NCI-H2196 (cell line): Measurements from ENCODE around the gene KRTAP5-9.
"Not testable (repeated sequence)": the region's sequence is repeated elsewhere in the genome, so short reads cannot be mapped to it uniquely, and the experiment has no call there.

Source experiments
- DNase-seq: peaks from one replicate; lab custom pipeline; 2025; ENCODE audit not compliant: unreplicated experiment; lab: John Stamatoyannopoulos, UW

Gene KRTAP5-9

DNA sequence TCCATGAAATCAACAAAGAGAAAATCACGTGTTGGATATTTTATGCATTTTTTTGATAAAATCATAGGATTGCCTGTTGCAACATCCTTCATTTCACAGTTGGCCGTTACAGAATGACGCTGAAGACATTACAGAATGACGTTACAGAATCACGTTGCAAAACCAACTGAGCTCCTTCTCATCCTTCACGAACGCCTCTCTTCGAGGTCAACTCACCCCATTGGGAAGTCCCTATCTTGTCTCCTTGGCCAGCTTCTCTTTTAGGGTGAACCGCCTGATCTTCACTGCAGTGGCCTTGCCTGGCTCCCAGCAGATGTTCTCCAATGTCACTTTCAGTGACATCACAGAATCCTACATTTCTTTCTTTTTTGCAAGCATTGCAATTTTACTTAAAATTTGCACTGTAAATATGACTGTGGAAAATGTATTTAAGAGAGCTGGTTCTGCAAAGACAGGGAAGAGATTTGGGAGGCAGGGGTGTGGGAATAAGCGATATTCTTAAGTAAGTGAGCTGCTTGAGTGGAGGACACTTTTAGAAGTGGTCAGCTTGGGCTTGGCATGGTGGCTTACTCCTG, 16.1 kb upstream of the KRTAP5-9 start:
- DNase-seq, result no peak

DNA sequence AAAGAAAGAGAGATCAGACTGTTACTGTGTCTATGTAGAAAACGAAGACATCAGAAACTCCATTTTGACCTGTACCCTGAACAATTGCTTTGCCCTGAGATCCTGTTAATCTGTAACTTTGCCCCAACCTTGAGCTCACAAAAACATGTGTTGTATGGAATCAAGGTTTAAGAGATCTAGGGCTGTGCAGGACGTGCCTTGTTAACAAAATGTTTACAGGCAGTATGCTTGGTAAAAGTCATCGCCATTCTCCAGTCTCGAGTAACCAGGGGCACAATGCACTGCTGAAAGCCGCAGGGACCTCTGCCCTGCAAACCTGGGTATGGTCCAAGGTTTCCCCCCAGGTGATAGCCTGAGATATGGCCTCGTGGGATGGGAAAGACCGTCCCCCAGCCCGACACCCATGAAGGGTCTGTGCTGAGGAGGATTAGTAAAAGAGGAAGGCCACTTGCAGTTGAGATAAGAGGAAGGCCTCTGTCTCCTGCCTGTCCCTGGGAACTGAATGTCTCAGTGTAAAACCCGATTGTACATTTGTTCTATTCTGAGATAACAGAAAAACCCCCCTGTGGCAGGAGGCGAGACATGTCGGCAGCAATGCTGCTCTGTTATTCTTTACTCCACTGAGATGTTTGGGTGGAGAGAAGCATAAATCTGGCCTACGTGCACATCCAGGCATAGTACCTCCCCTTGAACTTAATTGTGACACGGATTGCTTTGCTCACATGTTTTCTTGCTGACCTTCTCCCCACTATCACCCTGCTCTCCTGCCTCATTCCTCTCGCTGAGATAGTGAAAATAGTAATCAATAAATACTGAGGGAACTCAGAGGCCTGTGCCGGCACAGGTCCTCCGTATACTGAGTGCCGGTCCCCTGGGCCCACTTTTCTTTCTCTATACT, 13.3 kb upstream of the KRTAP5-9 start:
- DNase-seq, result not testable (repeated sequence)

DNA sequence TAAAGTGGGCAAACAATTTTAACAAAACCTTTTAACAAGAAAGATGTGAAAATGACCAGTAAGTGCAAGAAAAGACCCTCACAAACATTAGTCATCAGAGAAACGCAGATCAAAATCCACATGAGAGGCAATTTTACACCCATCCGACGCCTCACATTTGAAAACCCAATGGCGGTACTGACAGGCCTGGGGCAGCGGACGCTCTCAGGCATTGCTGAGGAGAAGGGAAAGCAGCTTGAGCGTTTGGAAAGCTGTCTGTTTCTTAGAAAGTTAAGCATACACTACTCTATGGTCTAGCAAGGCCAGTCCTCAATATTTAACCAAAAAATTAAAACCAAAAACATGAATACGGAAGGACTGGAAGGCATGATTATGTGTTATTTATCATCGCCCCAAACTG, 12.4 kb upstream of the KRTAP5-9 start:
- no peak for DNase-seq

DNA sequence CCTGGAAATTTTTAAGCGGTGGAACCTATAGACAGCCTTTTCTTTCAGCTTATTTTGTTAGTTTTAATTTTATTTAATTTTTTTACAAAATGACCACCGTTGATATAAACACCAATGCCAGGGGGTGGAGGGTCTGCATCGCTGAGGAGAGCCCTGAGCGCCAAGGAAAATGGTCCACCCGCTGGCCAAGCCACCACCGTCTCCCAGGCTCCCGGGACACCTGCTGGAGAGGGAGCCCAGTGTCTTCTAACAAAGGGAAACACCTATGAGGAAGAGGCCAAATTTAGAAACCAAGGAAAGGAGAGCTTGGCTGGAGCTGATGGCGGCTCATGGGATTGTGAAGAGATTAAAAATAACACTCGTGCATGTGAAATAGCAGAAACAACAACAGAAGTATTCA, 10.7 kb upstream of the KRTAP5-9 start:
- DNase-seq, result no peak

DNA sequence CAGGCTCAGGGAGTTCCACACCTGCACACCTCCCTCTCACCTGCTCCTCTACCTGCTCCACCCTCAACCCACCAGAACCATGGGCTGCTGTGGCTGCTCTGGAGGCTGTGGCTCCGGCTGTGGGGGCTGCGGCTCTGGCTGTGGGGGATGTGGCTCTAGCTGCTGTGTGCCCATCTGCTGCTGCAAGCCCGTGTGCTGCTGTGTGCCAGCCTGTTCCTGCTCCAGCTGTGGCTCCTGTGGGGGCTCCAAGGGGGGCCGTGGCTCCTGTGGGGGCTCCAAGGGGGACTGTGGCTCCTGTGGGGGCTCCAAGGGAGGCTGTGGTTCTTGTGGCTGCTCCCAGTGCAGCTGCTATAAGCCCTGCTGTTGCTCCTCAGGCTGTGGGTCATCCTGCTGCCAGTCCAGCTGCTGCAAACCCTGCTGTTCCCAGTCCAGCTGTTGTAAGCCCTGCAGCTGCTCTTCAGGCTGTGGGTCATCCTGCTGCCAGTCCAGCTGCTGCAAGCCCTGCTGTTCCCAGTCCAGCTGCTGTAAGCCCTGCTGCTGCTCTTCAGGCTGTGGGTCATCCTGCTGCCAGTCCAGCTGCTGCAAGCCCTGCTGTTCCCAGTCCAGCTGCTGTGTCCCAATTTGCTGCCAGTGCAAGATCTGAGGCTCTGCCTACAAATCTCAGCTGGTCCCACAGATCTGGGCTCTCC, 10.1 kb upstream of the KRTAP5-9 start, which contains the start of gene KRTAP5-8:
Gene KRTAP5-8, plus strand, starts transcription at position 49 of the 689 bp plus-strand sequence. Its CDS starts 31 bp downstream, at position 80.
- not testable (repeated sequence) for DNase-seq

DNA sequence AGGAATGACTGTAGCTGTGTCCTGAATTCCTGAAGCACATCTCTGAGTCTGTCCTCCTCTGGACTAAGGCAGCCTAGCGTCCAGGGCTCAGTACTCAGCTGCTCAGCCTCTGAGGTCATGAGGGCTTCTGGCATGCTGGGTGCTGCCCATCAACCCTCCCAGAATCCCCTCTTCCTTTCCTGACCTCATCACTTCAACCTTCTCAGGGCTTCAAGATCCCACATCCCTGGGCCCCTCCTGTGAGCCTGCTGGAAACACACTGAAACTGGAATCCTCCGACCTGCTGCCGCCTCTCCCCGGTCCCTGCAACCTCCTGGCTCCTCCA, 9.6 kb upstream of the KRTAP5-9 start:
- no peak for DNase-seq

DNA sequence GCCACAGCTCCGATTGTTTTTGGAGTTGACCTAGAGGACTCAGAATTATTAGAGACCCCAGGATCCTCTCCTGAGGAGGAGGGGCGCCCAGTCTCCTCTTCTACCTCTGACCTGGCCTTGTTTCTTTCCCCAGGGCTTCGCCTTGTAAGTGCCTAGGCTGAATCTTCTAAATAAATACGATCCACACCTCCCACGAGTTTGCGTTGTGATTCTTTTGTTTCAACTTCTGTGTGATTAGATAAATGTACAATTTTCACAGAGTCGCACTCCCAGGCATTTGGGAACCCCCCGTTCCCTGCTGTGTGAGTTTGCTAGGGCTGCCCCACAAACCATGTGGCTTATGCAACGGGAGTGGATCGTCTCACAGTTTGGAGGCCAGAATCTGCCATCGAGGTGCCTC, 9.2 kb upstream of the KRTAP5-9 start:
- DNase-seq, result no peak

DNA sequence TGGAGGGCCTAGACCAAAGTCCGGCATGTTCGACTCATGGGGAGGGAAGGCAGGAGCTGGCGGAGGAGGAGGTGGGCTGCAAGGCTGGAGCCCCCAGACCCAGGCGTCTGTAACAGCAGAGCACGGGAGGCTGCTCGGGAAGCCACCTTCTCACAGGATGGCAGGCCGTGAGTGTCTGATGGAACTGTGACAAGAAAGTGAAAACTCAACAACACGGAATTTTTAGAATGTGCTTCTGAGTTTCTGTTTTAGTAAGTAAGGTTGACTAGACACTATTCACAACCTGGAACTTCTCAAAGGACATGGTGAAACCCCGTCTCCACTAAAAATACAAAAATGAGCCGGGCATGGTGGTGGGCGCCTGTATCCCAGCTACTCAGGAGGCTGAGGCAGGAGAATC, 8.2 kb upstream of the KRTAP5-9 start:
- not testable (repeated sequence) for DNase-seq

DNA sequence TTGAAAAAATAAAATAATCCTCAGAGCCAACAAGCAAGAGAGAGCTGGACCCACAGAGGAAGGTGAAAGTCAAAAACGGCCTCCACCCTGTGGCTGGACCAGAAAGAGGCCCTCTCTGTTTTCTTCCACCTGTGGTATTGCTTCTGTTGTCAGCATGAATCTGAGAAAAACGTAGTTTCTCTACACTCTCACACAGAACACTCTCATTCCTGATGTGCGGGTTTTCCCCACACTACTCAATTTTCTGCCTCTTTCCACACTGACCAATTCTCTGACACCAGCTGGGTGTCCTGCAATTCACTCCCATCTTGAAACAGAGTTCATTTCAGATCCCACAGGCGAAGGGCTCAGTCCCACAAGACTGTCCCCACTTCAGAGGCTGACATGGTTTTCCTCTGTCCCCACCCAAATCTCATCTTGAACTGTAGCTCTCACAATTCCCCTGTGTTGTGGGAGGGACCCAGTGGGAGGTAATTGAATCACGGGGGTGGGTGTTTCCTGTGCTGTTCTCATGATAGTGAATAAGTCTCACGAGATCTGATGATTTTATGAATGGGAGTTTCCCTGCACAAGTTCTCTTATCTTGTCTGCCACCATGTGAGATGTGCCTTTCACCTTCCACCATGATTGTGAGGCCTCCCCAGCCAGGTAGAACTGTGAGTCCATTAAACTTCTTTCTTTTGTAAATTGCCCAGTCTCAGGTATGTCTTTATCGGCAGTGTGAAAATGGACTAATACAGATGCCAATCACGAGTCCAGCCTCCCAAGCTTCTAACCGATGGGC, 7.5 kb upstream of the KRTAP5-9 start:
- not testable (repeated sequence) for DNase-seq

DNA sequence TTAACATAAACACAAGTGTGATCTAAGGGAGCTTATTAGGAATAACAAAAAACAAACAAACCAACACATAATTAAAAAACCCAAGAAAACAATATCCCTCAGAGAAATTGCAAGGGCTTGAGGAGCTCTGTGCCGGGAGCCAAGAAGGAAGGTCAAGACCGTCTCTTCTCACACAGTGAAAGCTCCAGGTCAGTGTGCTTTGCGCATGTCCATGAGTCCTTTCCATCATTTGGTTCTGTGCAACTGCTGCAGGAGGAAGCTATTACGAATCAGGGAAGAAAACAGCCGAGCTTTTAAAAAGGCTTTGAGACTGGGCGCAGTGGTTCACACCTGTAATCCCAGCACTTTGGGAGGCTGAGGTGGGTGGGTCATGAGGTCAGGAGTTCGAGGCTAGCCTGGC, 5.8 kb upstream of the KRTAP5-9 start:
- no peak for DNase-seq

DNA sequence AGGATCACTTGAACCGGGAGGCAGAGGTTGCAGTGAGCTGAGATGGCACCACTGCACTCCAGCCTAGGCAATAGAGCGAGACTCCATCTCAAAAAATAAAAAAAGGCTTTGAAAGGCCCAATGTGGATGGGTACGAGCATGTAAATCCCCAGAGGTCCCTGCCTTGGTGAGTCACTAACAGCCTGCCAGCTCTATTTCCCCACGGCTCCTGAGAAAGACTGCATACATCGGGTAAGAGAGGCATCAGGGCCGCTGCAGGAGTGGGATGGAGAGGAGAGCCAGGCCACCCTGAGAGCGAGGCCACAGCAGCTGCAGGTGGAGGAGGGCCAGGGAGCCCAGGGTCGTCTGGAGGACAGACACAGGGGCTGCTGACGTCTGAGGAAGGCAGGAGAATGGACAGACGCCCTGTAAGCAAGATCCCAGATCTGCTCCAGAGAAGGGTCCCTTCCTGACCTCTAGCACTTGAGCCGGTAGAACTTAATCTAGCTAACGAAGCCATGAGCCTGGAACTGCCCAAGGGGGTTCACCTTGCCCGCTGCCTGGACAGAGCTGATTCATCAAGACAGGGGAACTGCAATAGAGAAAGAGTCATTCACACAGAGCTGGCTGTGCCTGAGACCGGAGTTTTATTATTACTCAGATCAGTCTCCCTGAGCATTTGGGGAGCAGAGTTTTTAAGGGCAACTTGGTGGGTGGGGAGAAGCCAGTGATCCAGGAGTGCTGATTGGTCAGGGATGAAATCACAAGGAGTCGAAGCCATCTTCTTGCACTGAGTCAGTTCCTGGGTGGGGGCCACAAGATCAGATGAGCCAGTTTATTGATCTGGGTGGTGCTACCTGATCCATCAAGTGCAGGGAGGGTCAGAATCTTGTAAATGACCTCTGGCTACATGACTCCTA, 5.1 kb upstream of the KRTAP5-9 start:
- no peak for DNase-seq

DNA sequence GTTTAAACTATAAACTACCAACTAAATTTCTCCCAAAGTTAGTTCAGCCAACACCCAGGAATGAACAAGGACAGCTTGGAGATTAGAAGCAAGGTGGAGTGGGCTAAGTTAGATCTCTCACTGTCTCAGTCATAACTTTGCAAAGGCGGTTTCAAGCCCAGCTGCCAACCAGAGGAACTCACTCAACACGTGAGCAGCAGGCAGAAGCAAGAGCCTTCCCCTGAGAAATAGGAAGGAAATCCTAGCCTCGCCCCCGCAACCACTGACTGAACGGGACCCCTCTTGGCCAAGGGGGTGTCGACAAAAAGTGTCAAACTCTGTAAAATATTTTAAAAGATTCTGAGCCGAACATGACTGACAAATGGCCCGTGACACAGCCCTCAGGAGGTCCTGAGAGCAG, 4.4 kb upstream of the KRTAP5-9 start:
- no peak for DNase-seq

DNA sequence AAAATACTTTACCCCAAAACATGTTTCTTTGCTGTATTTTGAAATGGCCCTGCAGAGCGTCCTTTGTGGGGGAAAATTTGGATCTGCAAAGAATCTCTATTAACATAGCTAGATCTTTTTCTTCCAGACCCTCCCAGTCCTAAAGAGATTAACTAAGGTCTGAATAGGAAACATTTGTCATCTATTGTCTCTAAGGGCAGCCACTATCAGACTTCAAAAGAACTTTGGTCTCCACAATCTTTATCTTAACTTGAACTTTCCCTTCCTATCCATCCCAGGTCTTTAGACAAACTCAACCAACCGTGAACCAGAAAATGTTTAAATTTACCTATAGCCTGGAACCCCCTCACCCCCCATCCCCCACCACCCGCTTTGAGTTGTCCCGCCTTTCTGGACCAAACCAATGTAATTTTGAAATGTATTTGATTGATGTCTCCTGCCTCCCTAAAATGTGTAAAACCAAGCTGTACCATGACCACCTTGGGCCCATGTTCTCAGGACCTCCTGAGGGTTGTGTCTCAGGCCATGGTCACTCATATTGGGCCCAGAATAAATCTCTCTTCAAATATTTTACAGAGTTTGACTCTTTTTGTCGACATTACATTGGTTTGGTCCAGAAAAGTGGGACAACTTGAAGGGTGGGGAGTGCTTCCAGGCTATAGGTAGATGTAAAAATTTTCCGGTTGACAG, 3.5 kb upstream of the KRTAP5-9 start:
- DNase-seq, result no peak

DNA sequence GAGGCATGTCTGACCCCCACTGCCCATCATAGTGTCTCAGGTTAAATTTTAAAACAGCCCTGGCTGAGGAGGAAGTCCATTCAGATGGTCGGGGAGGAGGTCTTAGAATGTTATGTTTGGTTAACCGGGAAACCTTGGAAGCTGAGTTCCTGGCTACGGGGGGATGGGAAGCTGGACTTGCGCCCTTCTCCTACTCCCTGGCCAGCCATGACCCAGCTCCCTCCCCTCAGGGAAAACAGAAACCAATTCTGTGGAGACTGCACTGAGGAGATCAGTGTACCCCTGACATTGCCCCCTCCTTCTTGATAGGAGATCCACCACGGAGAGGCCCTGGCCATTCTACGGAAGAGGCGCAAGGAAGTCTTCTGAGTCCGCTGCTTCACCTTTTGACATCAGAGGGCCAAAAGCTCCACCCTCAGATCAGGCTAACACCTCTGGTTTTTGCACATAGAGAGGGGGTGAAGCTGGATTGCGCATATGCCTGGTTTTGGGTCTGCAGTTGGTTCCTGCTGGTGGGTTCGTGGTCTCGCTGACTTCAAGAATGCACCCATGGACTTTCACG, 2.7 kb upstream of the KRTAP5-9 start:
- DNase-seq, result no peak

DNA sequence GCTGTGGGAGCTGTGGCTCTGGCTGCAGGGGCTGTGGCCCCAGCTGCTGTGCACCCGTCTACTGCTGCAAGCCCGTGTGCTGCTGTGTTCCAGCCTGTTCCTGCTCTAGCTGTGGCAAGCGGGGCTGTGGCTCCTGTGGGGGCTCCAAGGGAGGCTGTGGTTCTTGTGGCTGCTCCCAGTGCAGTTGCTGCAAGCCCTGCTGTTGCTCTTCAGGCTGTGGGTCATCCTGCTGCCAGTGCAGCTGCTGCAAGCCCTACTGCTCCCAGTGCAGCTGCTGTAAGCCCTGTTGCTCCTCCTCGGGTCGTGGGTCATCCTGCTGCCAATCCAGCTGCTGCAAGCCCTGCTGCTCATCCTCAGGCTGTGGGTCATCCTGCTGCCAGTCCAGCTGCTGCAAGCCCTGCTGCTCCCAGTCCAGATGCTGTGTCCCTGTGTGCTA, 514 bp downstream of the KRTAP5-9 start:
- no peak for DNase-seq

DNA sequence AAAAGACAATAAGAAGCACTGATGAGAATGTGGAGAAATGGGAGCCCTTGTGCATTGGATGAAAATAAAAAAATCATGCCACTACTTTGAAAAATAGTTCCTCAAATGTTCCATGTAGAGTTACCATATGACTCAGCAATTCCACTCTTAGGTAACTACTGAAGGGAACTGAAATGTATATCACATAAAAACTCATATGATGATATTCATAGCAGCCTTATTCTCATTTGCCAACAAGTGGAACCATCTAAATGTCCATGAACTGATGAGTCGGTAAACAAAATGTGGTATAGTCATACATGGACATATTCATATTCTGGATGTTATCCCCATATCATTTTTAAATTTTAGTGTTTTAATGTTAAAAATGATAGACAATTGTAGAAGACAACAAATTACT, 3.5 kb downstream of the KRTAP5-9 start:
- no peak for DNase-seq

DNA sequence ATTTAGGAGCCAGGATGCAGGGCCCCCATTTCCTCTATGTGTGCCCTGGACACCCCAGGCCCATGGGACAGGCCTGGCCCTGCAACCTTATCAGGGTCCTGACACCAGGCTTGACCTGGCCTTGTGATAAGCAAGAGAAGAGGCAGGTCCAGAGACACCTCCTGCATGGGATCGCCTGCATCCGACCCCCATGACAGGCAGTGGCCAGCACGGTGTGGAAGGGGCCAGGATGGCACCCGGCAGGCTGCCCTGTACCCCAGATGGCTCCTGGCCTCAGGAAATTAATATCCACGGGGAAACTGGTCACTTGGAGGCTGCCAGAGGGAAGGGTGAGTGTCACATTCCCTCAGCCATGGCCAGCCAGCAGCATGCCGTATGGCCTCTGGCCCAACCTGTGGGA, 6.8 kb downstream of the KRTAP5-9 start:
- no peak for DNase-seq

DNA sequence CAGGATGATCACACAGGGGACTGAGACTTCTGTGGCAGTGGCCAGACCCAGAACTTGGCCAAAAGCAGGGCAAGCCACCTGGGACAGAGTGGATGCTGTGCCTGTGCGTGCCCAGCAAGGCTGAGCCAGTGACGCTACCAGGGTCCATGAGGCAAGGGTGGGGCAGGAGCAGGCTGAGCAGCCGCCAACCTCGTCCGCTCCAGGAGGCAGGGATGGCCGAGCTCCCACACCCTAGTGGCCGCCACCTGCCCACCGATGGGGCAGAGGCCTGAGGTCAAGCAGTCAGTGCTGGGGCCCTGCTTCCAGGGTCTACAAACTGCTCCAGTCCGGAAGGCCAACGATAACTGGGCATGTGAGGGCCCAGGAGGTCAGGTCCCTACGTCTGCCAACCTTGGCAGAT, 7.3 kb downstream of the KRTAP5-9 start:
- no peak for DNase-seq

DNA sequence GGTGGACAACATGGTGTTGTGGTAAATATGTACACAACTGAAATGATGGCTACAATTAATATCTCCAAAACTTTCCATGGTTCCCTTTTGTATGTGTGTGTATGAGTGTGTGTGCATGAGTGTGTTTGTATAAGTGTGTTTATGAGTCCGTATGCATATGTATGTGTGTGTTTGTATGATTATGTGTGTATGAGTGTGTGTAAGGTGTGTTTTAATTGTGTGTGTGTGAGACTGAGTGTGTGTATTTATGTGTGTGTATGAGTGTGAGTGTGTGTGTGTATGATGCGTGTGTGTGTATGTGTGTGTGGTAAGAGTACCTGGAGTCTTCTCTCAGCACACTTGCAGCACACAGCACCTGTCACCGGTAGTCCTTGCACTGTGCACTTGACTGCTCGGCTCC, 7.8 kb downstream of the KRTAP5-9 start:
- no peak for DNase-seq
